Upper lobe of left lung (tissue), 4 donors: Measurements from ENCODE around the gene SLC25A21.
A peak's percentile ranks its signal among the peaks of the same experiment; 100 is the strongest.

Experiments
- EP300 ChIP-seq, 4 donors: sonication (generic); formaldehyde crosslinking; IDR thresholded peaks; one replicate each; pipeline ENCODE4 v1.5.1; 2017; ENCODE audit warnings: antibody characterized with exemption in 4 of 4, control low read depth in 2 of 4
- POLR2A ChIP-seq, 4 donors: fragments of 450-650 bp; IDR thresholded peaks; one replicate each; pipeline ENCODE4 v1.5.1; 2016 to 2017; ENCODE audit warnings: antibody characterized with exemption in 4 of 4, mild to moderate bottlenecking in 2 of 4
- POLR2AphosphoS5 ChIP-seq, 2 donors: sonication (generic); formaldehyde crosslinking; IDR thresholded peaks; one replicate each; pipeline ENCODE4 v1.5.1; 2017; ENCODE audit warnings: antibody characterized with exemption in 2 of 2
- TF ChIP-seq, protein P1 (sequence below), 6 experiments: fragments of 450-650 bp in 4 of 6; fragments of 200-600 bp in 2 of 6; sonication (generic) in 2 of 6; IDR thresholded peaks; one replicate each; pipeline ENCODE4 v1.5.1; 2016 to 2019; ENCODE audit warnings: antibody characterized with exemption in 6 of 6

DNA sequence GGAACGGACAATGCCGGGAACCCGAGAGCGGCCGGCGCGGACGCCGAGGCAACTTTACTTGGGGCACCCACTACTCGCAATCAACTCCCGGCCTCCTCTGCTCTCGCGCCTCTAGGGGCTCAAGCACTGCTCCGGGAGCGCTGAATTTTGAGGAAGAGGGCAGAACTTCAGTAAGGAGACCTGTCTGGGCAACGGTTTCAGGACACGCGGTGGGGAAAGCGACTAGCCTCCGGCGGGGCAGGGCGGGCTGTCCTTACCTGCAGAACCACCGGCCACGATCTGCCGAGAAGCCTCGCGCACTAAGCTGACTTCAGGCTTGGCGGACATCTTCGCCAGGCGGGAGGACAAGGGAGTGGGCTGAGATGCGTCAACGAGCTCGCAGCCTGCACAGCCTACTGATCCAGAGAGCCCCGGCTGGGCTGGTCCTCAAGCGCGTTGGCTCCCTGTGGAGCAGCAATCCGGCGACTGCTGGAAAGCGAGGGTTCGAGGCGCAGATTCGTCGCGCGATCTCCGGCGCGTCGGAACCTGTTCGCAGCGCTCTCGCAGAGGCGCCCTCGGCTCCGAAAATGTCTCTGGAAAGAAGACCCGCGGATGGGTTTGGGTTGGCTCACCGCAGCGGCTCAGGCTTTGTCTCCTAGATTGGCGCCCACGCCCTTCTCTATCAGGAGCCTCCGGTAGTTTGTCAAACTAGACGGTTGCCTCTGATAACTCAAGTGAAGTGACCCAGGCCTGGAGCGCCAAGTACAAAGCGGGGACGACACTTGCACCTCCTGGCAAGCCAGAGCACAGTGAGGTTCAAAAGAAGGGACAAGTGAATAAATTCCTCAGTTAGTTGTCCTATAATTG, at the start of gene SLC25A21:
- TF ChIP-seq POLR2AphosphoS5 (IDR thresholded peaks at IDR 0.05) (peak in 1 of 2 donors; percentile 33), EP300 (IDR thresholded peaks at IDR 0.05) (no peak), POLR2A (IDR thresholded peaks at IDR 0.05) (peak in 2 of 4 donors; percentile 19 to 52)
- TF ChIP-seq, protein P1, sequence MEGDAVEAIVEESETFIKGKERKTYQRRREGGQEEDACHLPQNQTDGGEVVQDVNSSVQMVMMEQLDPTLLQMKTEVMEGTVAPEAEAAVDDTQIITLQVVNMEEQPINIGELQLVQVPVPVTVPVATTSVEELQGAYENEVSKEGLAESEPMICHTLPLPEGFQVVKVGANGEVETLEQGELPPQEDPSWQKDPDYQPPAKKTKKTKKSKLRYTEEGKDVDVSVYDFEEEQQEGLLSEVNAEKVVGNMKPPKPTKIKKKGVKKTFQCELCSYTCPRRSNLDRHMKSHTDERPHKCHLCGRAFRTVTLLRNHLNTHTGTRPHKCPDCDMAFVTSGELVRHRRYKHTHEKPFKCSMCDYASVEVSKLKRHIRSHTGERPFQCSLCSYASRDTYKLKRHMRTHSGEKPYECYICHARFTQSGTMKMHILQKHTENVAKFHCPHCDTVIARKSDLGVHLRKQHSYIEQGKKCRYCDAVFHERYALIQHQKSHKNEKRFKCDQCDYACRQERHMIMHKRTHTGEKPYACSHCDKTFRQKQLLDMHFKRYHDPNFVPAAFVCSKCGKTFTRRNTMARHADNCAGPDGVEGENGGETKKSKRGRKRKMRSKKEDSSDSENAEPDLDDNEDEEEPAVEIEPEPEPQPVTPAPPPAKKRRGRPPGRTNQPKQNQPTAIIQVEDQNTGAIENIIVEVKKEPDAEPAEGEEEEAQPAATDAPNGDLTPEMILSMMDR (IDR thresholded peaks at IDR 0.05): peak in 1 of 6 experiments; percentile 40
